NB4 (cell line): ENCODE measurements around the gene CHRDL2.

Source experiments
- DNase-seq: peaks from one replicate; pipeline ENCODE4 v3.0.0; 2010; ENCODE audit warnings: low read depth
- H3K4me3 ChIP-seq: one replicate; pipeline ENCODE4 v1.5.1; 2011; ENCODE audit warnings: mild to moderate bottlenecking, low read depth, low read length, moderate library complexity
- MYC ChIP-seq: IDR thresholded peaks from 2 replicates; pipeline ENCODE4 v1.6.1; 2011; ENCODE audit warnings: low read depth, low read length
- POLR2A ChIP-seq: IDR thresholded peaks from 2 replicates; pipeline ENCODE4 v1.6.1; 2011; ENCODE audit warnings: mild to moderate bottlenecking; ENCODE audit not compliant: insufficient read length; ENCODE audit errors: extremely low read depth
- TF ChIP-seq, protein P1 (sequence below): IDR thresholded peaks from 2 replicates; pipeline ENCODE4 v1.6.1; 2011; ENCODE audit warnings: low read depth, low read length
- TF ChIP-seq, protein P2 (sequence below): IDR thresholded peaks from one replicate; pipeline ENCODE4 v1.5.1; 2012; ENCODE audit warnings: low read depth, low read length

CHRDL2 gene

DNA sequence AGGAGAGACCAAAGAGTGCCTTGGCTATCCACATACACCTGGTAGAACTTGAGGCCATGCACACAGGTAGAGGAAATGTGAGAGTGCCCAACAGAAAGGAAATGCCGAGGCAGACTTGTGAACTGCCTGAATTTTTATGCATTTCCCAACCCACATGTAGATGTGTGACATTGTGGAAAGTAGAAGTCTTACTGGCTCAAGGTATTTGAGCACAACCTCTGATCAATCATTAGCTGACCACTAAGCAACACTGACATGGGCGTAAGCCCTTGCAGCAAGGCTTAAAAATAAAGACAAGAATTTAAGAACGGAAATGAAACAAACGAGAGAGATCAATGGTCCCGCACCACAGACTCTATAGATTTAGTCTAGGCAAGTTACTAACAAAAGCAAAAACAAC, 76.2 kb downstream of the CHRDL2 start:
- no peak for TF ChIP-seq POLR2A
- TF ChIP-seq MYC, result no peak
- TF ChIP-seq, protein P1, sequence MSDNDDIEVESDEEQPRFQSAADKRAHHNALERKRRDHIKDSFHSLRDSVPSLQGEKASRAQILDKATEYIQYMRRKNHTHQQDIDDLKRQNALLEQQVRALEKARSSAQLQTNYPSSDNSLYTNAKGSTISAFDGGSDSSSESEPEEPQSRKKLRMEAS, result no peak
- TF ChIP-seq, protein P2, sequence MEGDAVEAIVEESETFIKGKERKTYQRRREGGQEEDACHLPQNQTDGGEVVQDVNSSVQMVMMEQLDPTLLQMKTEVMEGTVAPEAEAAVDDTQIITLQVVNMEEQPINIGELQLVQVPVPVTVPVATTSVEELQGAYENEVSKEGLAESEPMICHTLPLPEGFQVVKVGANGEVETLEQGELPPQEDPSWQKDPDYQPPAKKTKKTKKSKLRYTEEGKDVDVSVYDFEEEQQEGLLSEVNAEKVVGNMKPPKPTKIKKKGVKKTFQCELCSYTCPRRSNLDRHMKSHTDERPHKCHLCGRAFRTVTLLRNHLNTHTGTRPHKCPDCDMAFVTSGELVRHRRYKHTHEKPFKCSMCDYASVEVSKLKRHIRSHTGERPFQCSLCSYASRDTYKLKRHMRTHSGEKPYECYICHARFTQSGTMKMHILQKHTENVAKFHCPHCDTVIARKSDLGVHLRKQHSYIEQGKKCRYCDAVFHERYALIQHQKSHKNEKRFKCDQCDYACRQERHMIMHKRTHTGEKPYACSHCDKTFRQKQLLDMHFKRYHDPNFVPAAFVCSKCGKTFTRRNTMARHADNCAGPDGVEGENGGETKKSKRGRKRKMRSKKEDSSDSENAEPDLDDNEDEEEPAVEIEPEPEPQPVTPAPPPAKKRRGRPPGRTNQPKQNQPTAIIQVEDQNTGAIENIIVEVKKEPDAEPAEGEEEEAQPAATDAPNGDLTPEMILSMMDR, result no peak
- no peak overlapping the region for H3K4me3 ChIP-seq
- no peak for DNase-seq

DNA sequence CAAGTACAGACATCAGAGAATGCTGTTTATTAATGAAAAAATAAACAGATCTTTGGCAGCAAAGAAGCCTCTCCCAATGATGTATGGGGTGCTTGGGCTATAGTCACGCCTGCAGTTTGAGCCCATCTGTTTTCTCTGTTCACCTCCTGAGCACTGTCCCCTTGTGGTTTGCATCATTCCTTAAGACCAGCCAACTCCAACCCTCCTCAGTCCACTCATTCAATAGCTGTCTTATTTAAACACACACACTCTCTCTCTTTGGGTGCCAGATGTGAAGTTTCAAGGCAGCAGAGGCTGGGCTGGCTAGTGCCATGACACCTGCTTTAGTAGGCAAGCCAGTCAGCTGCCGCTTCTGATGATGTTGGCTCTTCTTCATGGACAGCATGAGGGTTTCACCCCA, 80.7 kb downstream of the CHRDL2 start:
- H3K4me3 ChIP-seq, result no peak overlapping the region
- no peak for DNase-seq
- TF ChIP-seq, protein P1, result no peak
- no peak for TF ChIP-seq POLR2A
- no peak for TF ChIP-seq MYC
- TF ChIP-seq, protein P2, result no peak

DNA sequence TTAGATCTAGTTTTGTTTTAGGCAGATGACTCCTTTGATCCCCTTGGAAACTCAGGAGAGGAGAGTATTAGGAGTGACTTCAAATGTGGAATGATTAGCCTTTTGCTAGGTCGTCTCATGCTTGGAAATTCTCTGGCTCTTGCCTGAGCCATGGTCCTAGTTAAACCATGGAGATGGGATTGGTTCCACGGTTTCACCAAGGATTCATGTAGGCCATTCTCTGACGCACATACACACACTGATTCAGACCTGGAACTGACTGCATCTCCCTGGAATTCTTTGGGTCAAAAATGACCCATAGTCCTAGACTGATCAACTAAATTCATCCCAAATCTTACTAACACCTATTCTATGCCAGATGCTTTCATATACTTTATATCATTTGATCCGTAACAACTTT, 82.3 kb downstream of the CHRDL2 start:
- TF ChIP-seq POLR2A (no peak), MYC (no peak)
- TF ChIP-seq, protein P1, result no peak
- TF ChIP-seq, protein P2, result no peak
- no peak for DNase-seq

DNA sequence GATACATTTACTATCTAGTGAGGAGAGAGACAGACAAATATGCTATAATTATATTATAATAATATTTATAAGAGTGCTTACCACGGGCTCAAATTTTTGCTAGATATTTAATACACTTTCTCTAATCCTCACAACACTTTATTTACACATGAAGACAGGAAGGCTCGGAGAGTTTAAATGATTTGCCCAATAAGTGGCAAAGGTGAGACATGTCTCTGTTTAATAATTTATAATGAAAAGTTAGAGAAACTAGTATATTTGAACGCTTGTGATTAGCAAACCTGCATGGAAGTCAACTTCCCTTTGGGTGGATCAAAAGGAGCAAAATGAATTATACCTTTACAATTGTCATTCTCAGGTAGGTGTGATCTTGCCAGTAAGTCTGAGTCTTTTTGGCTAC, 83.4 kb downstream of the CHRDL2 start:
- no peak overlapping the region for H3K4me3 ChIP-seq
- DNase-seq, result no peak
- TF ChIP-seq MYC, result no peak
- no peak for TF ChIP-seq POLR2A
- TF ChIP-seq, protein P2, result no peak
- TF ChIP-seq, protein P1, result no peak

More for the DNA sequence above, 82.3 kb downstream of the CHRDL2 start:
- no peak overlapping the region for H3K4me3 ChIP-seq

DNA sequence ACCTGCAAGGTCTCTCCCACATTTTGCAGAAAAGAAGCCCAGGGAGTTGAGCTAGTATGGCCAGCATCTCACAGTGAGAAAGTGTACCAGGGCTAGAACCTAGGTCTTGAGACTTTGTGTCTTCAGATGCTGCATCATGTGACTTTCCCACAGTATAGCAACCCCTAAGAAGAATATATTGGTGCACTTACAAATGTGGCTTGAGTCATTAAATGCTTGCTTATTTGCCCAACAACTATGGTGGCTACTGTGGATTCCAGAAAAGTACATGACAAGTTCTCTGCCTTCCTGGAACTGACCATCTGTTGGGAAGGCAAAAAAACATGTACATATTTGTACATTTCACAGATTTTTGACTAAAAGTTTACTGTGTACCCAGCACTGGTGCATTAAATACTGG, 83.8 kb downstream of the CHRDL2 start:
- TF ChIP-seq, protein P2, result no peak
- TF ChIP-seq MYC, result no peak
- H3K4me3 ChIP-seq, result no peak overlapping the region
- DNase-seq, result no peak

DNA sequence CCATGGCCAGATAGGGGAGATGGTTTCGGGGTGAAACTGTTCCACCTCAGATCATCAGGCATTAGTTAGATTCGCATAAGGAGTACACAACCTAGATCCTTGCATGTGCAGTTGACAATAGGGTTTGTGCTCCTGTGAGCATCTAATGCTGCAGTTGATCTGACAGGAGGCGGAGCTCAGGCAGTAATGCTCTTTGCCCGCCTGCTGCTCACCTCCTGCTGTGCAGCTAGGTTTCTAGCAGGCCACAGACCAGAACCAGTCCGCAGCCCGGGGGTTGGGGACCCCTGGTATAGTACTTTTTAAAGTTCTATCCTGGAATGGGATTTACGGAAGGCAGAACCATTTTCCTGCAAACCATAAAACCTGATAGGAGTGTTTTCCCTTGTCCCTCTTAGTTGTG, 84.3 kb downstream of the CHRDL2 start:
- no peak for DNase-seq
- H3K4me3 ChIP-seq, result no peak overlapping the region
- no peak for TF ChIP-seq MYC
- TF ChIP-seq POLR2A, result no peak
- TF ChIP-seq, protein P1, result no peak
- TF ChIP-seq, protein P2, result no peak
